ENCODE measurements around the gene TOX4. TPM values are rescaled to one million over a fixed set of nuclear protein-coding genes. Genes with fewer than 3 reads are reported as not detected.

The TOX4 gene
- total and polyA plus RNA-seq, 2 of the 4 experiments (the other 2 are of a cell fraction) = 26.7 to 56.6 TPM

DNA sequence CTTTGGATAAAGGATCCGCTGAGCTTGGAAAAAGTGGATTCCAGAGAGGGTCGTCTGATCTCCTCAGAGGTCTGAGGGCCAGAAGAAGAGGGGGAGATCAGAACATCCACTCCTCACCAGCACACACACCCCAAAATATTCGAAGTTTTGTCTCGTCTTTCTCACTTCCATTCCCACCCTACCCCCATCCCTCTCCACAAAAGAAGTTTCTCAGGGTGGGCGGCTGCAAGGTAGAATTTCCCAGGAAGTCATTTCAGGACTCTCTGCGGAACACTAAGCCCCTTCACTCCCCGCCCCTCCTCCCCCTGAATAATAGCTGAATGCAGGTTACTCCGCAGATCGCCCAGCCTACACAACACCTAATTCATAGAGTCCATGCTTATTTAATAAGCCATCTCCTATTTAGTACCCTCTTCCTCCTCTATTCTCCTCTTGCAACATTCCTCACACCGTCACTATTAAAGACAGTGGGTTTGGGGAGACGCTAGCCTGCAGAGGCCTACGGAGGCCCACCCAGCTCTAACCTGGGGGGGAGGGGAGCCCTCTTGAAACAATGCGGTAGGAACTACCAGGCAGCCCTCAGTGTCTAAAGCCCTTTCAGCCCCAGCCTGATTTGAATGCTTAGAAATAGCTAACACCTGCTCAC lies 49.8 kb downstream of the TOX4 start (continued):
- no peak for TF ChIP-seq CEBPB (IDR thresholded peaks at IDR 0.05; ENCODE audit: low read depth, low read length)

DNA sequence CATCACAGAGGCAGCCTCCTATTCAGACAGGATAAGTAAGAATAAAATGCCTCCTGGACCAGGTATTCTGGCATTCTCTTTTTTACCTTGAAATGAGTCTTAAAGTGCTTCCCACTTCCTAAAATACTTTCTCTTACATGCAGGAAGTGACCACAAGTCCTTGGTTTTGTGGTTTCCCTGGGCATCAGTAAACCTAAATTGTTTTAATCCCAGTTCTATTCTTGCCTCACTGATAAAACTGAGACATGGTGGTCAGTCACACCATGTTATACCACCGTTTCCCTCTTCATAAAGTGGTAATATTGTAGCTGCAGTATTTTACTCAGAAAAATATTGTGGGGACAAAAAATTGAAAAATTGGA lies 50.3 kb downstream of the TOX4 start:
- peak overlapping the region; percentile 96 for H2AFZ ChIP-seq (replicated peaks; ENCODE audit: low read length, poor library complexity)
- H2AK9ac ChIP-seq (replicated peaks; ENCODE audit: low read depth, low read length, poor library complexity) = no peak overlapping the region
- no peak overlapping the region for H2BK5ac ChIP-seq (ENCODE audit: low read depth, low read length, poor library complexity, severe bottlenecking)
- H2BK20ac ChIP-seq (ENCODE audit: low read depth, low read length) = no peak overlapping the region
- no peak overlapping the region for H3K4ac ChIP-seq (ENCODE audit: low read depth, low read length)
- peaks cover 4% of the 10 kb centered on the region for H3K9me1 ChIP-seq (ENCODE audit: insufficient read depth, low read length)
- no peak overlapping the region for H3K18ac ChIP-seq (ENCODE audit: low read depth, low read length)
- H2BK120ac ChIP-seq (ENCODE audit: low read depth, low read length) = no peak overlapping the region
- no peak overlapping the region for H3K4me2 ChIP-seq (ENCODE audit: low read depth, low read length)
- no peaks in the 10 kb centered on the region for H3K9me3 ChIP-seq (ENCODE audit: control insufficient read depth, insufficient read depth, low read length)
- H3K4me1 ChIP-seq (ENCODE audit: control insufficient read depth, insufficient read depth, low read length) = peaks cover 2% of the 10 kb centered on the region
- TF ChIP-seq CEBPB (IDR thresholded peaks at IDR 0.05; ENCODE audit: low read depth, low read length) (no peak), MXI1 (IDR thresholded peaks at IDR 0.05; ENCODE audit: borderline replicate concordance, low read depth, low read length) (no peak), NFE2L2 (IDR thresholded peaks at IDR 0.05; ENCODE audit: low read depth, low read length) (no peak), POLR2A (IDR thresholded peaks at IDR 0.05; ENCODE audit: low read depth, low read length) (no peak), MAZ (IDR thresholded peaks at IDR 0.05; ENCODE audit: borderline replicate concordance, low read depth, low read length) (no peak), RFX5 (IDR thresholded peaks at IDR 0.05; ENCODE audit: low read depth, low read length) (no peak), BHLHE40 (IDR thresholded peaks at IDR 0.05; ENCODE audit: low read depth, low read length) (no peak), CHD1 (IDR thresholded peaks at IDR 0.05; ENCODE audit: low read depth, low read length) (no peak), FOS (IDR thresholded peaks at IDR 0.05; ENCODE audit: low read depth, low read length) (no peak)
- TF ChIP-seq, protein P1, sequence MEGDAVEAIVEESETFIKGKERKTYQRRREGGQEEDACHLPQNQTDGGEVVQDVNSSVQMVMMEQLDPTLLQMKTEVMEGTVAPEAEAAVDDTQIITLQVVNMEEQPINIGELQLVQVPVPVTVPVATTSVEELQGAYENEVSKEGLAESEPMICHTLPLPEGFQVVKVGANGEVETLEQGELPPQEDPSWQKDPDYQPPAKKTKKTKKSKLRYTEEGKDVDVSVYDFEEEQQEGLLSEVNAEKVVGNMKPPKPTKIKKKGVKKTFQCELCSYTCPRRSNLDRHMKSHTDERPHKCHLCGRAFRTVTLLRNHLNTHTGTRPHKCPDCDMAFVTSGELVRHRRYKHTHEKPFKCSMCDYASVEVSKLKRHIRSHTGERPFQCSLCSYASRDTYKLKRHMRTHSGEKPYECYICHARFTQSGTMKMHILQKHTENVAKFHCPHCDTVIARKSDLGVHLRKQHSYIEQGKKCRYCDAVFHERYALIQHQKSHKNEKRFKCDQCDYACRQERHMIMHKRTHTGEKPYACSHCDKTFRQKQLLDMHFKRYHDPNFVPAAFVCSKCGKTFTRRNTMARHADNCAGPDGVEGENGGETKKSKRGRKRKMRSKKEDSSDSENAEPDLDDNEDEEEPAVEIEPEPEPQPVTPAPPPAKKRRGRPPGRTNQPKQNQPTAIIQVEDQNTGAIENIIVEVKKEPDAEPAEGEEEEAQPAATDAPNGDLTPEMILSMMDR (conservative IDR thresholded peaks at IDR 0.05; ENCODE audit: low read depth, low read length) = no peak
- TF ChIP-seq, protein P2, sequence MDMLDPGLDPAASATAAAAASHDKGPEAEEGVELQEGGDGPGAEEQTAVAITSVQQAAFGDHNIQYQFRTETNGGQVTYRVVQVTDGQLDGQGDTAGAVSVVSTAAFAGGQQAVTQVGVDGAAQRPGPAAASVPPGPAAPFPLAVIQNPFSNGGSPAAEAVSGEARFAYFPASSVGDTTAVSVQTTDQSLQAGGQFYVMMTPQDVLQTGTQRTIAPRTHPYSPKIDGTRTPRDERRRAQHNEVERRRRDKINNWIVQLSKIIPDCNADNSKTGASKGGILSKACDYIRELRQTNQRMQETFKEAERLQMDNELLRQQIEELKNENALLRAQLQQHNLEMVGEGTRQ (IDR thresholded peaks at IDR 0.05; ENCODE audit: low read depth, low read length) = no peak
- TF ChIP-seq, protein P3, sequence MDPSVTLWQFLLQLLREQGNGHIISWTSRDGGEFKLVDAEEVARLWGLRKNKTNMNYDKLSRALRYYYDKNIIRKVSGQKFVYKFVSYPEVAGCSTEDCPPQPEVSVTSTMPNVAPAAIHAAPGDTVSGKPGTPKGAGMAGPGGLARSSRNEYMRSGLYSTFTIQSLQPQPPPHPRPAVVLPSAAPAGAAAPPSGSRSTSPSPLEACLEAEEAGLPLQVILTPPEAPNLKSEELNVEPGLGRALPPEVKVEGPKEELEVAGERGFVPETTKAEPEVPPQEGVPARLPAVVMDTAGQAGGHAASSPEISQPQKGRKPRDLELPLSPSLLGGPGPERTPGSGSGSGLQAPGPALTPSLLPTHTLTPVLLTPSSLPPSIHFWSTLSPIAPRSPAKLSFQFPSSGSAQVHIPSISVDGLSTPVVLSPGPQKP (IDR thresholded peaks at IDR 0.05; ENCODE audit: borderline replicate concordance, low read depth, low read length) = no peak
- H4K20me1 ChIP-seq (ENCODE audit: insufficient read depth, low read length) = no peaks in the 10 kb centered on the region
- POLR2A ChIA-PET (ENCODE audit: unreplicated experiment) = interaction anchor here (1.1 kb wide), 1 partner anchor 17 kb away, joined by 4 read pairs; the partner anchor contains the start of gene METTL3
- WGBS, 2 experiments (ENCODE audit: extremely low coverage in 2 of 2, insufficient read length in 1 of 2) = no CpG with 5 or more reads among the region's 1 CpG
- CTCF ChIA-PET = interaction anchor here (1.5 kb wide), 1 partner anchor 29 kb away, joined by 4 read pairs; no protein-coding TSS in a partner anchor
- no peak overlapping the region for H3K27ac ChIP-seq (ENCODE audit: insufficient read depth, low read length)
- no peak overlapping the region for H2AK5ac ChIP-seq (ENCODE audit: low read depth, low read length)
- no peak for ATAC-seq (ENCODE audit: low read depth)
- H4K5ac ChIP-seq (ENCODE audit: low read depth, low read length) = no peak overlapping the region
- H3K27me3 ChIP-seq (ENCODE audit: control insufficient read depth, insufficient read depth, low read length) = peaks cover 7% of the 10 kb centered on the region
- no peak overlapping the region for H4K91ac ChIP-seq (ENCODE audit: insufficient read depth, low read depth, low read length)
- no peak overlapping the region for H3K23ac ChIP-seq (ENCODE audit: low read depth, low read length)
- no peak overlapping the region for H3K14ac ChIP-seq (replicated peaks; ENCODE audit: low read depth, low read length)
- no peak overlapping the region for H3K9ac ChIP-seq (ENCODE audit: low read depth, low read length)
- H3K4me3 ChIP-seq (ENCODE audit: insufficient read depth, low read depth, low read length) = no peak overlapping the region
- H3K56ac ChIP-seq (ENCODE audit: extremely low read depth, insufficient read depth, low read length) = no peak overlapping the region
- H2BK15ac ChIP-seq (ENCODE audit: low read depth, low read length) = no peak overlapping the region
- H4K8ac ChIP-seq (ENCODE audit: low read depth in 2 of 2, low read length in 2 of 2) = no peak overlapping the region
- peaks cover 0 to 19% of the 10 kb centered on the region in 2 experiments; a peak in 2 of 4 replicates for H3K79me1 ChIP-seq (ENCODE audit: low read depth in 1 of 2, low read length in 2 of 2)
- DNase-seq = no peak
- in situ Hi-C loops (cut with MboI; ENCODE audit: low sequenced_read_pairs) (no loop called here), dilution Hi-C loops (cut with HindIII; ENCODE audit: low sequenced_read_pairs, unreplicated experiment) (no loop called here), intact Hi-C loops (cut with micrococcal nuclease) (no loop called here)
- peaks cover 15% of the 10 kb centered on the region; the same call in 1 of the 2 replicates for H3K36me3 ChIP-seq (ENCODE audit: control insufficient read depth, insufficient read depth, low read length)
- BruUV-seq (replicated peaks) = no TSS peak

Data from IMR-90 (cell line).